Measurements from ENCODE around the gene BRIX1. TPM values are rescaled to one million over a fixed set of nuclear protein-coding genes. Genes with fewer than 3 reads are reported as not detected.

Gene BRIX1
- total RNA-seq, 1 experiment from 2014 or later = 56.5 TPM

DNA sequence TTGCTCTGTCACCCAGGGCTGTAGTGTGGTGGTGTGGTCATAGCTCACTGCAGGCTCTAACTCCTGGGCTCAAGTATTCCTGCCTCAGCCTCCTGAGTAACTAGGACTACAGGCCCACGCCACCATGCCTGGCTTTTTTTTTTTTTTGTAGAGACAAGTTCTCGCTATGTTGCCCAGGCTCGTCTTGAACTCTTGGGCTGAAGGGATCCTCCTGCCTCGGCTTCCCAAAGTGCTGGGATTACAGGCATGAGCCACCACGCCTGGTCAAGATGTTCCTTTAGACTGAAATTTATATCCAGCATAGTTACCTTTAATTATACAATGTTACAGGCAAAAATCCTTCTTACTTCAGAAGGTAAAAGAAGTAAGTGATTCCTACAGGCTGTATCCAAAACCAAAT lies 12.3 kb downstream of the BRIX1 start:
- H3K9me3 Mint-ChIP-seq (ENCODE audit: unreplicated experiment) = no peaks in the 10 kb centered on the region
- ChIA-PET CTCF (no interaction called here), POLR2A (no interaction called here)
- no peak overlapping the region for H3K27ac Mint-ChIP-seq (ENCODE audit: unreplicated experiment)
- no peak for DNase-seq
- H3K36me3 ChIP-seq (ENCODE audit: control insufficient read depth, insufficient read depth, low read length) = no peaks in the 10 kb centered on the region
- TF ChIP-seq, protein P1, sequence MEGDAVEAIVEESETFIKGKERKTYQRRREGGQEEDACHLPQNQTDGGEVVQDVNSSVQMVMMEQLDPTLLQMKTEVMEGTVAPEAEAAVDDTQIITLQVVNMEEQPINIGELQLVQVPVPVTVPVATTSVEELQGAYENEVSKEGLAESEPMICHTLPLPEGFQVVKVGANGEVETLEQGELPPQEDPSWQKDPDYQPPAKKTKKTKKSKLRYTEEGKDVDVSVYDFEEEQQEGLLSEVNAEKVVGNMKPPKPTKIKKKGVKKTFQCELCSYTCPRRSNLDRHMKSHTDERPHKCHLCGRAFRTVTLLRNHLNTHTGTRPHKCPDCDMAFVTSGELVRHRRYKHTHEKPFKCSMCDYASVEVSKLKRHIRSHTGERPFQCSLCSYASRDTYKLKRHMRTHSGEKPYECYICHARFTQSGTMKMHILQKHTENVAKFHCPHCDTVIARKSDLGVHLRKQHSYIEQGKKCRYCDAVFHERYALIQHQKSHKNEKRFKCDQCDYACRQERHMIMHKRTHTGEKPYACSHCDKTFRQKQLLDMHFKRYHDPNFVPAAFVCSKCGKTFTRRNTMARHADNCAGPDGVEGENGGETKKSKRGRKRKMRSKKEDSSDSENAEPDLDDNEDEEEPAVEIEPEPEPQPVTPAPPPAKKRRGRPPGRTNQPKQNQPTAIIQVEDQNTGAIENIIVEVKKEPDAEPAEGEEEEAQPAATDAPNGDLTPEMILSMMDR (IDR thresholded peaks at IDR 0.05; ENCODE audit: insufficient read depth in 1 of 2, low read depth in 1 of 2, low read length in 1 of 2, severe bottlenecking in 1 of 2, unreplicated experiment in 1 of 2) = no peak
- no peaks in the 10 kb centered on the region for H3K27me3 ChIP-seq (replicated peaks; ENCODE audit: control insufficient read depth, insufficient read depth, low read length)
- no peaks in the 10 kb centered on the region for H3K9me3 ChIP-seq
- peaks cover 62% of the 10 kb centered on the region for H3K36me3 Mint-ChIP-seq (ENCODE audit: insufficient read depth, unreplicated experiment)
- H3K4me1 Mint-ChIP-seq (ENCODE audit: low read depth, unreplicated experiment) = peaks cover 22% of the 10 kb centered on the region
- no TSS peak for BruUV-seq (replicated peaks)
- no peak overlapping the region for H3K4me3 ChIP-seq (ENCODE audit: low read depth, low read length)
- H3K4me1 ChIP-seq = peaks cover 28% of the 10 kb centered on the region; the same call in 1 of the 2 replicates
- H3K4me3 Mint-ChIP-seq (ENCODE audit: unreplicated experiment) = no peak overlapping the region
- H3K27me3 Mint-ChIP-seq (ENCODE audit: insufficient read depth, unreplicated experiment) = no peaks in the 10 kb centered on the region
- intact Hi-C loops (cut with micrococcal nuclease; ENCODE audit: unreplicated experiment) = loop anchor here (2.0 kb wide), 1 partner anchor 13 kb away; the partner anchor contains the start of genes BRIX1 and RAD1

DNA sequence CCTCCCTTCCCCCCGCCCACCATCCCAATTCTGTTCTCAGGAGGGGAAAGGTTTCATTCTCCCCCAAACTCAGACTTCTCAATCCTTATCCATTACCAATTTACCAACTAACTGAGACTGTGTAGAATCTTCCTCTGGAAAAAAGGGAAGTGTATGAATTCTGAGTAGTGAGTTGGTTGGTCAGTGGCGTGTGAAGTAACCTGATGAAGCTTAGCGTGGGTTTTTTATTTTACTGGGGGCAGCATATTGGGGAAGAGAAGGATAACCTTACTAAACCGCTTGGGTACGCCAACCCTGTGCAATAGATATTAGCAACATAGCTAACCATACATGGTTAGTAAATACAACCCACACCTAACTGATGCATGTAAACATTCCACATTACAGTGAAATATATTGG lies 12.8 kb downstream of the BRIX1 start:
- no TSS peak for BruUV-seq (replicated peaks)
- Mint-ChIP-seq H3K4me3 (ENCODE audit: unreplicated experiment) (peak overlapping the region; percentile 21), H3K36me3 (ENCODE audit: insufficient read depth, unreplicated experiment) (peaks cover 57% of the 10 kb centered on the region), H3K9me3 (ENCODE audit: unreplicated experiment) (no peaks in the 10 kb centered on the region), H3K4me1 (ENCODE audit: low read depth, unreplicated experiment) (peaks cover 22% of the 10 kb centered on the region), H3K27ac (ENCODE audit: unreplicated experiment) (no peak overlapping the region), H3K27me3 (ENCODE audit: insufficient read depth, unreplicated experiment) (no peaks in the 10 kb centered on the region)
- H3K27me3 ChIP-seq (replicated peaks; ENCODE audit: control insufficient read depth, insufficient read depth, low read length) = no peaks in the 10 kb centered on the region
- H3K4me3 ChIP-seq (ENCODE audit: low read depth, low read length) = no peak overlapping the region
- ChIA-PET CTCF (no interaction called here), POLR2A (no interaction called here)
- TF ChIP-seq, protein P1 (IDR thresholded peaks at IDR 0.05; ENCODE audit: insufficient read depth in 1 of 2, low read depth in 1 of 2, low read length in 1 of 2, severe bottlenecking in 1 of 2, unreplicated experiment in 1 of 2) = no peak
- intact Hi-C loops (cut with micrococcal nuclease; ENCODE audit: unreplicated experiment) = loop anchor here (2.0 kb wide), 1 partner anchor 13 kb away; the partner anchor contains the start of genes BRIX1 and RAD1
- H3K9me3 ChIP-seq = no peaks in the 10 kb centered on the region
- H3K36me3 ChIP-seq (ENCODE audit: control insufficient read depth, insufficient read depth, low read length) = no peaks in the 10 kb centered on the region
- DNase-seq = no peak
- peaks cover 25% of the 10 kb centered on the region; the same call in 1 of the 2 replicates for H3K4me1 ChIP-seq

DNA sequence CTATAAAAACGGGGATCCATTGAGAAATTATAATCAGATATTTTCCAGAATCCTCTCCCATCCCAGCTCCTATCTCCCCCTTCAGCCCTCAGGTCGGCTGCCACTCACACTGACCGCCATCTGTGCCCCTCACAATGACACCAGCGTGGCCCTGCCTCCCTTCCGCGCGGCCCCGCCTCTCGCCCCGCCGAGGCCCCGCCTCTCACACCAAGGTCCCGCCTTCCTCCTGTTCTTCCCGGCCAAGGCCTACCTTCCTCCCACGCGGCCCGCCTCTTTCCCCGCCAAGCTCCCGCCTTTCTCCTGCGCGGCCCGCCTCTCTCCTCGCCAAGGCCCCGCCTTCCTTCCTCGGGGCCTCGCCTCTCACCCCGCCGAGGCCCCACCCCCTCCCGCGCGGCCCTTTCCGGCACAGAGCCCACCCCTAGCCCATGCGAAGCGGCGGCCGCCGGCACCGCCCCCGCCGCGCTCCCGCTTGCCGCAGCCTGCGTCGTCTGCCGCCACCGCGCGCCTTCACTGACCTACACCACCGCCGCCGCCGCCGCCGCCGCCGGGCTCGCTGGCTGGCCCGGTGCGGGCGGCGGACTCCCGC lies 13.7 kb downstream of the BRIX1 start, which contains the start of gene DNAJC21:
Gene DNAJC21, plus strand, starts transcription at position 426 of the 586 bp plus-strand sequence. CDS start 261 bp downstream, outside the sequence.
- peak; percentile 98 for DNase-seq
- ChIA-PET POLR2A (interaction anchor here (0.6 to 1.8 kb wide), 8 partner anchors 12 to 425 kb away, joined by 3 to 60 read pairs (median 4); partner anchors contain the start of genes BRIX1, RAD1 and TTC23L), CTCF (interaction anchor here (0.5 to 2.2 kb wide), 7 partner anchors 10 to 464 kb away, joined by 3 to 31 read pairs (median 3); partner anchors contain the start of genes BRIX1 and RAD1)
- no peaks in the 10 kb centered on the region for H3K27me3 Mint-ChIP-seq (ENCODE audit: insufficient read depth, unreplicated experiment)
- peak within 1 kb of the TSS; percentile 99 for H3K4me3 ChIP-seq (ENCODE audit: low read depth, low read length)
- no peaks in the 10 kb centered on the region for H3K27me3 ChIP-seq (replicated peaks; ENCODE audit: control insufficient read depth, insufficient read depth, low read length)
- no TSS peak for BruUV-seq (replicated peaks)
- intact Hi-C loops (cut with micrococcal nuclease; ENCODE audit: unreplicated experiment) = loop anchor here (2.0 kb wide), 1 partner anchor 14 kb away; the partner anchor contains the start of genes BRIX1 and RAD1
- H3K9me3 Mint-ChIP-seq (ENCODE audit: unreplicated experiment) = no peaks in the 10 kb centered on the region
- H3K4me3 Mint-ChIP-seq (ENCODE audit: unreplicated experiment) = peak within 1 kb of the TSS; percentile 70
- TF ChIP-seq, protein P1 (IDR thresholded peaks at IDR 0.05; ENCODE audit: insufficient read depth in 1 of 2, low read depth in 1 of 2, low read length in 1 of 2, severe bottlenecking in 1 of 2, unreplicated experiment in 1 of 2) = no peak
- H3K4me1 ChIP-seq = peaks cover 17% of the 10 kb centered on the region; the same call in 1 of the 2 replicates
- 0 out of 2 replicates have a peak, but pooled peaks cover 1% of the 10 kb centered on the region for H3K36me3 ChIP-seq (ENCODE audit: control insufficient read depth, insufficient read depth, low read length)
- H3K36me3 Mint-ChIP-seq (ENCODE audit: insufficient read depth, unreplicated experiment) = peaks cover 54% of the 10 kb centered on the region
- H3K4me1 Mint-ChIP-seq (ENCODE audit: low read depth, unreplicated experiment) = peaks cover 15% of the 10 kb centered on the region
- no peaks in the 10 kb centered on the region for H3K9me3 ChIP-seq
- peak within 1 kb of the TSS; percentile 23 for H3K27ac Mint-ChIP-seq (ENCODE audit: unreplicated experiment)

Measured in Caco-2 (cell line).